MCF 10A (cell line): ENCODE data around the gene APEX1. TPM values are rescaled to one million over a fixed set of nuclear protein-coding genes. Genes with fewer than 3 reads are reported as not detected.

Experiments used
- BruUV-seq: library from RNA; stranded (reverse); fragments of 400-500 nt; replicated peaks from 2 replicates; lab custom pipeline; 2021; lab: Mats Ljungman, UMichigan
- CTCF ChIA-PET: fragments of 300-600 bp; sonication (Branson Sonifier 250); formaldehyde crosslinking; extraction: SDS; loops from one replicate; lab custom pipeline; 2021; ENCODE audit warnings: antibody characterized with exemption, inconsistent platforms; lab: Yijun Ruan, JAX
- POLR2A ChIA-PET: fragments of 300-600, 350-650 bp; sonication (Branson Sonifier 250); formaldehyde crosslinking; extraction: SDS; loops from one replicate; lab custom pipeline; 2020; ENCODE audit warnings: antibody characterized with exemption, inconsistent platforms; lab: Yijun Ruan, JAX
- DNase-seq: peaks from one replicate; pipeline ENCODE4 v3.0.0-alpha.2; 2018; ENCODE audit not compliant: unreplicated experiment
- H3K27ac Mint-ChIP-seq: one replicate; pipeline ENCODE4 v1.8.0; 2022; ENCODE audit warnings: mild to moderate bottlenecking, low read depth, mixed read lengths; ENCODE audit not compliant: unreplicated experiment
- H3K27me3 Mint-ChIP-seq: one replicate; pipeline ENCODE4 v1.8.0; 2022; ENCODE audit warnings: mixed read lengths; ENCODE audit not compliant: insufficient read depth, unreplicated experiment
- H3K36me3 Mint-ChIP-seq: one replicate; pipeline ENCODE4 v1.8.0; 2022; ENCODE audit warnings: mild to moderate bottlenecking, moderate library complexity, mixed read lengths; ENCODE audit not compliant: insufficient read depth, unreplicated experiment
- H3K4me1 Mint-ChIP-seq: one replicate; pipeline ENCODE4 v1.8.0; 2022; ENCODE audit warnings: mixed read lengths; ENCODE audit not compliant: insufficient read depth, unreplicated experiment
- H3K4me3 Mint-ChIP-seq: one replicate; pipeline ENCODE4 v1.8.0; 2022; ENCODE audit warnings: mild to moderate bottlenecking, moderate library complexity, mixed read lengths; ENCODE audit not compliant: unreplicated experiment
- H3K9me3 Mint-ChIP-seq: one replicate; pipeline ENCODE4 v1.8.0; 2022; ENCODE audit warnings: mixed read lengths; ENCODE audit not compliant: unreplicated experiment
- intact Hi-C: fragments of 100-400 bp; cut with micrococcal nuclease; formaldehyde crosslinking; loops from 2 replicates; pipeline ENCODE4 v1.14.1; 2022
- total RNA-seq: library from RNA; stranded (reverse); gene quantifications from 2 replicates; pipeline ENCODE4 v1.2.3, GENCODE V29; 2022
- TF ChIP-seq, protein P1 (sequence below): fragments of 200-600 bp; IDR thresholded peaks from one replicate; pipeline ENCODE4 v1.8.0; 2022; ENCODE audit warnings: antibody characterized with exemption, mild to moderate bottlenecking; ENCODE audit not compliant: unreplicated experiment

Gene APEX1
- total RNA-seq, 1 experiment from 2014 or later, result 168 TPM

DNA sequence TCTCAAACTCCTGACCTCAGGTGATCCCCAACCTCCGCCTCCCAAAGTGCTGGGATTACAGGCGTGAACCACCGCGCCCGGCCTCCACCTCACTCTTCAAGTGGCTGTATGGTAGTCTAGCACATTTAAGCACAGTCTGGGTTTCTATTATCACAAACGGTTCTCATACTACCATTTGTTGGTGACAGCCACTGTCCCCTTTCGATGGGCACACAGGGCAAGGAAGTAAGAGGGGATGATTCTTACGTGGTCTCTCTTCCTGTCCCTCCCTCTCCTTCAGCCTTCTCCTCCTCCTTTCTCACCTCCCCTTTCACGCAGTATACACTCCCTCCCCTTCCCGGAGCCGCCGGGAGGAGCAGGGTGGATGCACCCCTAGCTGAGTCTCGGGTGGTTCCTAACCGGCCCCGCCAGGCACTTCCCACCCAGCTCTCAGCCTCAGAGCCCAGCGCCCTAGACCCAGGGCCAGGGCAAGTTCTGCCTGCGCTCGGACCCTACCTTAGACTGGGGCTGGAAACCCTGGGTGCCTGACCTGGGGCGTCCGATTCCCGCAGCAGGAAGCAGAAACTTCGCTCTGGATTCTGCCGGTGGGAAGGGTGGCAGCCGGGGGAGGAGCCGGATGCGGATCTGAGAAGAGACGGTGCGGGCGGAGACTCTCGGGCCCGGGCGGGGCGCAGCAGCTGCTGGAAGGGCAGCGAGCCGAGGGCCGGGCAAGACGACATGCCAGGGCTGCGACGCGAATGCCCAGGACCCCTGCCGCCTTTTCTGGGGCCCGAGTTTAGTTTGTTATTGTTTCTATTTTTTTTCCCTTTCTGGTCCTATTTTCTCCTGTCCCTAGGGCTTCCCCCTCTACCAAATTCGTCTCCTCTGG lies 41.9 kb upstream of the APEX1 start, which contains the start of gene TEP1:
Gene TEP1, minus strand, starts transcription at position 626 of the 868 bp plus-strand sequence. CDS start 5,062 bp downstream, outside the sequence.
- H3K9me3 Mint-ChIP-seq, result no peaks in the 10 kb centered on the region
- H3K36me3 Mint-ChIP-seq, result peaks cover 1% of the 10 kb centered on the region
- intact Hi-C loops, result loop anchor here (1.0 to 5.0 kb wide), 3 partner anchors 42 to 71 kb away; partner anchors contain the start of genes APEX1 and PARP2
- H3K27me3 Mint-ChIP-seq, result no peaks in the 10 kb centered on the region
- H3K4me3 Mint-ChIP-seq, result peak within 1 kb of the TSS; percentile 77
- H3K27ac Mint-ChIP-seq, result peak within 1 kb of the TSS; percentile 49
- DNase-seq, result peak; percentile 87
- POLR2A ChIA-PET, result interaction anchor here (0.6 to 5.6 kb wide), 28 partner anchors 9 to 1098 kb away, joined by 3 to 77 read pairs (median 6); partner anchors contain the start of genes APEX1, CCNB1IP1, METTL3 and OSGEP
- CTCF ChIA-PET, result interaction anchor here (0.6 to 3.8 kb wide), 10 partner anchors 12 to 886 kb away, joined by 3 to 30 read pairs (median 4); partner anchors contain the start of genes APEX1, OSGEP and PIP4P1
- TF ChIP-seq, protein P1, sequence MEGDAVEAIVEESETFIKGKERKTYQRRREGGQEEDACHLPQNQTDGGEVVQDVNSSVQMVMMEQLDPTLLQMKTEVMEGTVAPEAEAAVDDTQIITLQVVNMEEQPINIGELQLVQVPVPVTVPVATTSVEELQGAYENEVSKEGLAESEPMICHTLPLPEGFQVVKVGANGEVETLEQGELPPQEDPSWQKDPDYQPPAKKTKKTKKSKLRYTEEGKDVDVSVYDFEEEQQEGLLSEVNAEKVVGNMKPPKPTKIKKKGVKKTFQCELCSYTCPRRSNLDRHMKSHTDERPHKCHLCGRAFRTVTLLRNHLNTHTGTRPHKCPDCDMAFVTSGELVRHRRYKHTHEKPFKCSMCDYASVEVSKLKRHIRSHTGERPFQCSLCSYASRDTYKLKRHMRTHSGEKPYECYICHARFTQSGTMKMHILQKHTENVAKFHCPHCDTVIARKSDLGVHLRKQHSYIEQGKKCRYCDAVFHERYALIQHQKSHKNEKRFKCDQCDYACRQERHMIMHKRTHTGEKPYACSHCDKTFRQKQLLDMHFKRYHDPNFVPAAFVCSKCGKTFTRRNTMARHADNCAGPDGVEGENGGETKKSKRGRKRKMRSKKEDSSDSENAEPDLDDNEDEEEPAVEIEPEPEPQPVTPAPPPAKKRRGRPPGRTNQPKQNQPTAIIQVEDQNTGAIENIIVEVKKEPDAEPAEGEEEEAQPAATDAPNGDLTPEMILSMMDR, result no peak
- BruUV-seq, result TSS peak; percentile 64
- peaks cover 7% of the 10 kb centered on the region for H3K4me1 Mint-ChIP-seq

- POLR2A ChIA-PET, result interaction anchor here (0.6 to 5.6 kb wide), 26 partner anchors 10 to 1097 kb away, joined by 3 to 77 read pairs (median 6); partner anchors contain the start of genes APEX1, CCNB1IP1, METTL3 and OSGEP
- no peaks in the 10 kb centered on the region for H3K27me3 Mint-ChIP-seq
- BruUV-seq, result TSS peak; percentile 84
These were observed 41.3 kb upstream of the APEX1 start for GRCh38 chr14:20413744-20414082.

DNA sequence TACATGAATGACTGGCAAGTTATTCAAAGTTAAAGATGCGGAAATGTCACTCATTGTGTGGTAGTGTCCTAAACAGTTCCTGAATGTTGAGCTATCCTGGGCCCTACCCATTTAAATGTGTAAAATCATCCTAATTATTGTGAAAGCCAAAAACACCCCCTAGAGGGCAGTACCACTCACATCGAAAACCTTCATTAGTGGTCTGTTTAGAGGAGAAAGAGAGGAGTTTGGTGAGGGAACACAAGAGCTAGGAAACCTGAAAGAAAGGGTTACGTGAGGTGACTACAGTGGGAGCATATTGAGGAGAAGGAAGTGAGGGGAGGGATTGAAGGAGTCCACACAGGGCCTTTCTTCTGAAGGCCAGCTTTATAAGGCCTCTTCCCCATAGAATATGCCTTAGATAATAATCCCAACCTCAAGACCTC lies 39.2 kb upstream of the APEX1 start:
- H3K4me1 Mint-ChIP-seq, result no peaks in the 10 kb centered on the region
- DNase-seq, result peak; percentile 68
- no peaks in the 10 kb centered on the region for H3K36me3 Mint-ChIP-seq
- no TSS peak for BruUV-seq
- POLR2A ChIA-PET, result interaction anchor here (0.7 to 5.6 kb wide), 5 partner anchors 39 to 320 kb away, joined by 3 to 77 read pairs (median 4); partner anchors contain the start of genes APEX1 and OSGEP
- no peaks in the 10 kb centered on the region for H3K9me3 Mint-ChIP-seq
- H3K4me3 Mint-ChIP-seq, result no peak overlapping the region
- H3K27me3 Mint-ChIP-seq, result no peaks in the 10 kb centered on the region
- H3K27ac Mint-ChIP-seq, result no peak overlapping the region
- intact Hi-C loops, result loop anchor here (1.0 kb wide), 2 partner anchors 88 to 194 kb away; no protein-coding TSS in a partner anchor
- CTCF ChIA-PET, result interaction anchor here (0.6 to 3.8 kb wide), 22 partner anchors 8 to 1759 kb away, joined by 3 to 30 read pairs (median 4); partner anchors contain the start of genes APEX1, OSGEP, PARP2 and PNP
- TF ChIP-seq, protein P1, result peak; percentile 49

More at GRCh38 chr14:20413744-20414082, 41.3 kb upstream of the APEX1 start:
- intact Hi-C loops, result loop anchor here (1.0 to 5.0 kb wide), 3 partner anchors 42 to 71 kb away; partner anchors contain the start of genes APEX1 and PARP2
- Mint-ChIP-seq H3K4me1 (peaks cover 7% of the 10 kb centered on the region), H3K36me3 (no peaks in the 10 kb centered on the region), H3K27ac (peak overlapping the region; percentile 49), H3K9me3 (no peaks in the 10 kb centered on the region), H3K4me3 (peak overlapping the region; percentile 77)
- CTCF ChIA-PET, result interaction anchor here (0.6 to 3.8 kb wide), 12 partner anchors 10 to 885 kb away, joined by 3 to 30 read pairs (median 4); partner anchors contain the start of genes APEX1, KLHL33, OSGEP and PIP4P1
- peak; percentile 24 for DNase-seq
- TF ChIP-seq, protein P1, result no peak
